NK-92 treated with Interleukin-12 subunit alpha and Interleukin-12 subunit beta, amount 100 ng/mL, for 24 hours (cell line): ENCODE measurements around the gene PHC2.

Experiments used
- DNase-seq: peaks from one replicate; lab custom pipeline; 2025; lab: John Stamatoyannopoulos, UW

PHC2 gene

DNA sequence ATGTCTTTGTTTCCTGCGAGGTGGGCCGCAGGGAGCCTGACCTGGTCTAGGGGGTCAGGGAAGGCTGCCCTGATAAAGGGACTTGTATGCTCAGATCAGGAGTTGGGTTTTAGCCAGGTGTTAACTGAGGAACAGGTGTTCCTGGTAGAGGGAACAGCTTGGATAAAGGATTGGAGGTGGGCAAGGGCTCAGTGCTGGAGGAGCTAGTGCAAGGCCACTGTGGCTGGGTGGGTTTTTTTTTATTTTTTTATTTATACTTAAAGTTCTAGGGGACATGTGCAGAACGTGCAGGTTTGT, 141.1 kb downstream of the PHC2 start:
- no peak for DNase-seq

DNA sequence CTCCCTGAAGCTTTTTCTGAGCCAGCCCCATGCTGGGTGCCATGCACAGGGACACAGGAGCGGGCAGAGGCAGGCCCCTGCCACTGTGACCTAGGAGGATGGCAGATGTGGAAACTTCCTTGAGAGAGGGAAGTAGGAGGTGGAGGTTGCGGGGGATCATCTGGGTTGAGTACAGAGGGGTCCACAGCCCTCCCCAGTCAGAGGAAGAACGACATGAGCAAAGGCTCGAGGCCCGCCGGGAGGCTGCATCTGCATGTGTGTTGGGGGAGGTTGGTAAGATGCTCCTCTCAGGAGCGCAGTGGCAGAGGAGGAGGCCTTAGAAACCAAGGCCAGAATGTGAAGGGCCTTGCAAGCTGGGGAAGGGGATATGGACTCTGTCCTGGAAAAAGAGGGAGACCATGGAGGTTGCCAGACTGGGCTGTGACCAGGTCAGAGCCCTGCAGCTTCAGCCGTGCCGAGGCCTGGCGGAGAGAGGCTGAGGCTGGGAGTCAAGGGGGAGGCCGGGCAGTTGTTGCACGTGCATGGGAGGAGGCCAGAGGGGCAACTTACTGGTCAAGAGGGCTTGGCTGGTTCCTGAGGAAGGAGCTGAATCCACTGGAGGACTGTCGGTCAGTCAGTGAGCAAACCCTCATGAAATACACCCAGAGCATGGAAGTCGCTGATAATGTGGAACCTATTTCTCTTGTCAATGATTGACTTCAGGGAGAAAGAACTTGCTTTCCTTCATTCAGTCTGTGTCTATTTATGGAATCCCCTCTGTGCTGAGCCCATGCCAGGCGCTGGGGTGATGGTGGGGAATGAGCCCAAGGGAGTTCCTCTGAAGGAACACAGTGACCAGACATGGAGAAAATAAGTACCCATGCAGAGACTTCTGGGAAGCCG, 141.7 kb downstream of the PHC2 start:
- DNase-seq: no peak

DNA sequence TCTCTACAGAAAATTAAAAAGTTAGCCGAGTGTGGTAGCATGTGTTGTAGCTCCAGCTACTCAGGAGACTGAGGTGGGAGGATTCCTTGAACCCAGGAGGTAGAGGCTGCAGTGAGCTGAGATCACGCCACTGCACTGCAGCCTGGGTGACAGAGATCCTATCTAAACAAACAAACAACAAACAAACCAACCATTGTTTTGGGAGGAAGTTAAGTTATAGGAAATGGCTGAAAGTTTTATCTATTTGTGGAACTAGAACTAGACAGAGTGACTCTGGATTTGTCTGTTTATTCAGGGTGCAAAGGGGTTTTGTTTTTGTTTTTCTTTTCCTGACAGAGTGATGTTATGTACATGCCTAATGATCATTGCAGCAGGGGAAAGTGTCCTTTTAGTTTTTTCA, 143.6 kb downstream of the PHC2 start:
- DNase-seq: no peak

- DNase-seq: no peak
Measured at GRCh38 chr1:33286451-33287185, 144.3 kb downstream of the PHC2 start.

GRCh38 chr1:33284049-33284448, 146.8 kb downstream of the PHC2 start:
- DNase-seq: no peak

DNA sequence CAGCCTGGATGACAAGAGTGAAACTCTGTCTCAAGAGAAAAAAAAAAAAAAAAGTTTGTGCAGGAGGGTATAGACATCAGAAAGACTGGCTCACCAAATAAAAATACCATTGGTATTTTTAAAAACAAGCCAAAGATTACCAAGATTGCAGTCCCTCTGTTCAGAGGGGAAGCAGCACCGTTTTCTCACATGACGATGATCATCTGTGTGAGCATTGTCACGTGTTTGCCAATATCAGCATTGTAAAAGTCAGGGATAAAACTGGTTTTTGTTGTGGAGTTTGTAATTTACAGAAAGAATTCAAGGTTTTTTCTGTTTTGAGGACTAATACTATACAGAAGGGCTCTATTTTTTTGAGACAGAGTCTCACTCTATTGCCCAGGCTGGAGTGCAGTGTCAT, 148.1 kb downstream of the PHC2 start:
- DNase-seq: no peak

DNA sequence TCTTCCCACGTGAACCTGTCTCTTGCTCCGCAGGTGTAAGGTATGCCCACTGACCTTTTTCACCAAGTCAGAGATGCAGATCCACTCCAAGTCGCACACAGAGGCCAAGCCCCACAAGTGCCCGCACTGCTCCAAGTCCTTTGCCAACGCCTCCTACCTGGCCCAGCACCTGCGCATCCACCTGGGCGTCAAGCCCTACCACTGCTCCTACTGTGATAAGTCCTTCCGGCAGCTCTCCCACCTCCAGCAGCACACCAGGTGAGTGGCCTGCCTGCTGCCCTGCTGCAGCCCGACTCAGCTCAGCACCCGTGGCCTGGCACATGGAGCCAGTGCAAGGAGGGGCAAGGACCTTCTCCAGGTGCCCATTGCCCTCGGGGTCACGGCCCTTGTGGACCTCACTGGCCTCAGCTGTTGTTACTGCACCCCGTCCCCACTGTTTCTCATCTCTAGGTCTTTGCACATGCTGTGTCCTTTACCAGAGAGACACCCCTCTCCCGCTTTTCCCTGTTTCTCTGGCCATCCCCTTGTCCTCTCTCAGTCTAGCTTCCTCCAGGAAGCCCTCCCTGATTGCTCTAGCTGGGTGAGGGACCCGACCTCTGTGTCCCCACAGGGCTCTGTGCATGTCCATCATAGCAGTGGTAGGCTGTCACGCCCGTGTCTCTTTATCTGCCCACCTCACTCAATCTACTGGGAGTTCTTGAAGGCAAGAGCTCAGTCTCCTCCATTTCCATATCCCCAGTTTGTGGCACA, 149.2 kb downstream of the PHC2 start:
- no peak for DNase-seq

- DNase-seq: no peak
Measured at GRCh38 chr1:33280091-33280661, 150.7 kb downstream of the PHC2 start.

DNA sequence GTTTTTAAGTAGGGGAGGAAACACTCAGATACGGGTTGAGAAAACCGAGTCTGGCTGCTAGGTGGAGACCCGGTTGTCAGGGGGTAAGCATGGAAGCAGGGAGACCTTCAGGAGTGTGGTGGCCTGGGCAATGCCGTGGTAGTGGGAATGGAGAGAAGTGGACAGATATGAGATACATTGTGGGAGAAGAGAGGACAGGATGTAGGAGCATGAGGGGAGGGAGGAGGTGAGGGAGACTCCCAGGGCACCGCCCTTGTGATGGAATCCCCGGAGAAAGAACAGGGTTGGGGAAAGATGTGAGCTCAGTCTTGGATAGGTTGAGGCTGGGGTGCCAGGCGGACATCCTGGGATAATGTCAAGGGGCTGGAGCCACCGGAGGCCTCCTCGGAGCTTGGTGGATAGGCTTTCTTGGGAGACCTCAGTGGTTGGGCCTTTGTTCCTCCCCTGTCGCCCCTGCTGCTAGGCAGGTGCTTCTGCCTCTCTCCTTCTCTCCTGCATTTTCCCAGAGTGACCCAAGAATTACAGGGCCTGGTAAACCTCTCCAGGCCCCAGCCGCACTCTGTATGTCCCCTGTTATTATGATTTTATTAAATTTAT, 153.3 kb downstream of the PHC2 start:
- no peak for DNase-seq

GRCh38 chr1:33276573-33277298, 154.2 kb downstream of the PHC2 start:
- no peak for DNase-seq

GRCh38 chr1:33275706-33276572, 155.0 kb downstream of the PHC2 start:
- DNase-seq: no peak

- DNase-seq: no peak
Measured at GRCh38 chr1:33275195-33275594, 155.7 kb downstream of the PHC2 start.

DNA sequence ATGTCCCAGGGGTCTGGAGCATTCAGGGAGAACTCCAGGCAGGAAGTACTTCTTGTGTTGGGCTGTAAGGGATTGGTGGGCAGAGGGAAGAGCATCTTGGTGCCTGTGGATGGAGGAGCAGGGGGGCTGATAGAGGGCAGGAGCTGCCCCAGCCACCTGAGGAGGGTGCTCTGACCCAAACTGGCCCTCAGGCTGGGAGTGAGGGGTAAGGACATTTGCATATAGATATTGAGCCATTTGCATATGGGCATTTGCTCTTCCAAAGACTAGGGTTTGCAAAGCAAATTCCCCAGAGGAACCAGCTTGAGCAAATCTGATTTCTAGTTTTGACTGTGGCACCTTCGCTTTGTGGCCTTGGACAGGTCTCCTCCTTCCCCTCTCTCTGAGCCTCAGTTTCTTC, 156.4 kb downstream of the PHC2 start:
- DNase-seq: no peak

DNA sequence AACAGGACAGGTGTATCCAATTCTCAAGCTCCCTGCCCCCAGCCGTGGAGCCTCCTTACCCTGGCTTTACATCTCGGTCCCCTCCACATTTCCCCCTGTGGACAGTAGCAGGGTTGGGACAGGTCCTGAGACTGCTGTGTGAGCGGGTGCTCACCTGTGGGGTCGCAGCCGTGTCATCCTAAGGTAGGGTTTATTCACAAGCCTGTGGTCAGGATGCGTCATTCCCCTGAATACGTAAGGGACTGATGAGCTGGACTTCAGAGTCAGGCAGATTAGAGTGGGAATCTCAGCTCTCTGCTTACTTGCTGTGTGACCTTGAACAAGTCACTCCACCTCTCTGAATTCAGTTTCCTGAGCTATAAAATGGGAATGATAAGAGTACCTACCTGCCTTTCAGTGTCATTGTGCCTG, 156.9 kb downstream of the PHC2 start:
- DNase-seq: no peak
